GM23248 (cell line): ENCODE measurements around the gene TP53I13. TPM values are rescaled to one million over a fixed set of nuclear protein-coding genes. Genes with fewer than 3 reads are reported as not detected.

Experiments
- DNase-seq: peaks from one replicate; pipeline ENCODE4 v3.0.0-alpha.2; 2015
- H2AFZ ChIP-seq: fragments of 200-600 bp; sonication (generic); 2 replicates; pipeline ENCODE4 v1.6.1; 2016; ENCODE audit warnings: antibody characterized with exemption
- H3F3A ChIP-seq: fragments of 200-600 bp; sonication (generic); 2 replicates; pipeline ENCODE4 v1.6.1; 2016; ENCODE audit warnings: mild to moderate bottlenecking, antibody characterized with exemption, mixed run types; ENCODE audit not compliant: insufficient read depth
- H3K27ac ChIP-seq: fragments of 200-600 bp; sonication (generic); 2 replicates; pipeline ENCODE4 v1.5.1; 2016; ENCODE audit warnings: mild to moderate bottlenecking
- H3K27me3 ChIP-seq: fragments of 200-600 bp; sonication (generic); replicated peaks from 2 replicates; pipeline ENCODE4 v1.6.1; 2016; ENCODE audit warnings: mild to moderate bottlenecking; ENCODE audit not compliant: insufficient read depth
- H3K36me3 ChIP-seq: fragments of 200-600 bp; sonication (generic); 2 replicates; pipeline ENCODE4 v1.6.1; 2016; ENCODE audit warnings: low read depth, mild to moderate bottlenecking
- H3K4me1 ChIP-seq: fragments of 200-600 bp; sonication (generic); 2 replicates; pipeline ENCODE4 v1.6.1; 2016; ENCODE audit warnings: mild to moderate bottlenecking; ENCODE audit not compliant: insufficient read depth
- H3K4me2 ChIP-seq: fragments of 200-600 bp; sonication (generic); one replicate; pipeline ENCODE4 v1.6.1; 2016; ENCODE audit warnings: mild to moderate bottlenecking; ENCODE audit not compliant: unreplicated experiment
- H3K4me3 ChIP-seq: fragments of 200-600 bp; sonication (generic); 2 replicates; pipeline ENCODE4 v1.5.1; 2016; ENCODE audit warnings: mild to moderate bottlenecking
- H3K79me2 ChIP-seq: fragments of 200-600 bp; sonication (generic); 2 replicates; pipeline ENCODE4 v1.6.1; 2016; ENCODE audit warnings: mild to moderate bottlenecking; ENCODE audit not compliant: insufficient read depth
- H3K9ac ChIP-seq: fragments of 200-600 bp; sonication (generic); 2 replicates; pipeline ENCODE4 v1.6.1; 2016; ENCODE audit warnings: mild to moderate bottlenecking
- H3K9me2 ChIP-seq: fragments of 200-600 bp; sonication (generic); 2 replicates; pipeline ENCODE4 v1.6.1; 2016; ENCODE audit warnings: mixed run types, mild to moderate bottlenecking, moderate library complexity; ENCODE audit not compliant: insufficient read depth
- H3K9me3 ChIP-seq: fragments of 200-600 bp; sonication (generic); one replicate; pipeline ENCODE4 v1.6.1; 2017; ENCODE audit warnings: low read depth
- H4K20me1 ChIP-seq: fragments of 200-600 bp; sonication (generic); 2 replicates; pipeline ENCODE4 v1.6.0; 2016; ENCODE audit not compliant: insufficient read depth
- EZH2 ChIP-seq: fragments of 200-600 bp; sonication (generic); IDR thresholded peaks from 2 replicates; pipeline ENCODE4 v1.6.1; 2018; ENCODE audit warnings: antibody characterized with exemption, mild to moderate bottlenecking; ENCODE audit not compliant: insufficient read depth, poor library complexity, severe bottlenecking
- EZH2phosphoT487 ChIP-seq: fragments of 200-600 bp; sonication (generic); IDR thresholded peaks from 2 replicates; pipeline ENCODE4 v1.6.1; 2018; ENCODE audit warnings: antibody characterized with exemption, moderate library complexity, mild to moderate bottlenecking, low read depth; ENCODE audit not compliant: insufficient read depth
- WGBS, 2 experiments: methylation state at CpG; one replicate each; pipeline ENCODE4 v1.1.6; 2015 to 2017; ENCODE audit warnings: low lambda C conversion rate in 2 of 2, low coverage in 1 of 2; ENCODE audit errors: missing lambda C conversion rate in 2 of 2; 5-methylcytosine and 5-hydroxymethylcytosine counted together
- in situ Hi-C: fragments of 300-500 bp; cut with MboI; formaldehyde crosslinking; loops from 2 replicates; pipeline ENCODE4 v1.15.0; 2020
- polyA plus RNA-seq: library from polyadenylated mRNA; unstranded; fragments of >200 nt; fragmentation: Nextera tagmentation; extraction: Ambion mirVana; gene quantifications from 2 replicates; pipeline ENCODE4 v1.2.1, GENCODE V29; 2016
- total RNA-seq: library from RNA; depleted of rRNA; stranded (reverse); fragments of >200 nt; shearing (Covaris generic); gene quantifications from 2 replicates; pipeline ENCODE4 v1.2.3, GENCODE V29; 2014

TP53I13 gene
- total and polyA plus RNA-seq, 2 experiments from 2014 or later, result 37.3 to 67.2 TPM

DNA sequence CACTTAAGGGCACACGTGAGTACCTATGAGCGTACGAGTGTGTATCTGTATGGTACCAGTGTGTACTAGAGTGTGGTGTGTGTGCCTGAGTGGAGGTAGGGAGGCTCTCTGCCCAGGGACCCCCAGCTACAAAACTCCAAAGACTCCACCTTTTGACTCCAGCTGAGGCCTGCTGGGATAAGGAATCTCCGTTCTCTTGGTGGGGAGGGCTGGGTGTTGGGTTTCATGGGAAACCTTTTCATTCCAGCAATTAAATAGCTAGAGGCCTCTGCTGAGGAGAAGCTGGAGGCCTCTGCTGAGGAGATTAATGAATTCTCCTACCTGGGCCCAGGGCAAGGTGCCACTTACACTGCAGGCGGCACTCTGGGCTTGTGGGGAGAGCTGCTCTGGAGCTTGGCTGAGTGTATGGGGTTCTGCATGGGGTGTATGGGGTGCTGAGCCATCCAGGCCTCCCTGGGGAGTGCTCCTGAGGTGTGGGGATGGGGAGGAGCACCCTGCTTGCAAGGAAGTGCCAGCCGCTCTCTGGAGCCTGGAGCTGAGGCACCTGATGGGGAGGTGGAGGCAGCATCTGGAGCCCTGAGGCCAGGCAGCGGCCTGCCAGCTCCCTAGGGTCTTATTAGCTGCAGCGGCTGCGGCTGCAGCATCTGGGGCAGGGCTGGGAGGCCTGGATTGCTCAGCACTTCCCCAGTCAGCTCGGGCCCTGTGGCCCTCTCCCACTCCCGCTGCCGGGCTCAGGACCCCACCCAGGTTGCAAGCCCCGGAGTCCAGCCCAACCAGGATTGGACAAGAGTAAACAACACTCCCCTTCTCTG is 29.1 kb downstream of the TP53I13 start:
- H3K27ac ChIP-seq, result no peak overlapping the region
- no peaks in the 10 kb centered on the region for H3K27me3 ChIP-seq
- H3K79me2 ChIP-seq, result no peaks in the 10 kb centered on the region
- no peak overlapping the region for H3K9ac ChIP-seq
- 66 to 69% methylated on average over 13 of the region's 13 CpGs for WGBS, 2 experiments
- no peaks in the 10 kb centered on the region for H3K9me2 ChIP-seq
- DNase-seq, result no peak
- H3K4me2 ChIP-seq, result no peak overlapping the region
- in situ Hi-C loops, result no loop called here
- peaks cover 7% of the 10 kb centered on the region; the same call in 1 of the 2 replicates for H3F3A ChIP-seq
- H2AFZ ChIP-seq, result no peak overlapping the region
- H4K20me1 ChIP-seq, result no peaks in the 10 kb centered on the region
- H3K36me3 ChIP-seq, result no peaks in the 10 kb centered on the region
- TF ChIP-seq EZH2phosphoT487, result no peak
- no peak for TF ChIP-seq EZH2
- H3K4me1 ChIP-seq, result peaks cover 6% of the 10 kb centered on the region; the same call in 1 of the 2 replicates
- H3K4me3 ChIP-seq, result no peak overlapping the region
- H3K9me3 ChIP-seq, result no peaks in the 10 kb centered on the region

DNA sequence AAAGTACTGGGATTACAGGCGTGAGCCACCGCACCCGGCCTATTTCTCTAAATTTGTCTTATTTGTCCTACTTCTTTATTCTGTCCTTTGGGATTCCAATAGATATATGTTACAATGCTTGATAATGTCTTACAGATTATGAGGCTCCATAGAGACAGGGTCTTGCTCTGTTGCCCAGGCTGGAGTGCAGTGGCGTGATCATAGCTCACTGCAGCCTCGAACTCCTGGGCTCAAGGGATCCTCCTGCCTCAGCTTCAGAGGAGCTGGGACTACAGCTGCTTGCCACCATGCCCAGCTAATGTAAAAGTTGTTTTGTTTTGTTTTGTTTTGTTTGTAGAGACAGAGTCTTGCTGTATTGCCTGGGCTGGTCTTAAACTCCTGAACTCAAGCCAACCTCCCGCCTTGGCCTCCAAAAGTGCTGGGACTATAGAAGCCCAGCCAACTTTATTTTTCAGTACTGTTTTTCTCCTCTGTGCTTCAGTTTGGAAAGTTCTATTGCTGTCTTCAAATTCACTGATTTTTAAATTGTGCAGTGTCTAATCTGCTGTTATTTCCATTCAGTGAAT is 34.7 kb downstream of the TP53I13 start:
- 77 to 80% methylated on average over 6 of the region's 6 CpGs for WGBS, 2 experiments
- Histone ChIP-seq H3K4me3 (no peak overlapping the region), H3K79me2 (no peaks in the 10 kb centered on the region), H3K9me2 (no peaks in the 10 kb centered on the region), H3K4me1 (no peaks in the 10 kb centered on the region), H3K9ac (no peak overlapping the region), H3K27me3 (no peaks in the 10 kb centered on the region), H4K20me1 (no peaks in the 10 kb centered on the region), H3F3A (no peaks in the 10 kb centered on the region), H3K27ac (no peak overlapping the region), H3K36me3 (no peaks in the 10 kb centered on the region), H3K4me2 (no peak overlapping the region), H2AFZ (no peak overlapping the region), H3K9me3 (no peaks in the 10 kb centered on the region)
- in situ Hi-C loops, result no loop called here
- DNase-seq, result no peak
- TF ChIP-seq EZH2phosphoT487 (no peak), EZH2 (no peak)

DNA sequence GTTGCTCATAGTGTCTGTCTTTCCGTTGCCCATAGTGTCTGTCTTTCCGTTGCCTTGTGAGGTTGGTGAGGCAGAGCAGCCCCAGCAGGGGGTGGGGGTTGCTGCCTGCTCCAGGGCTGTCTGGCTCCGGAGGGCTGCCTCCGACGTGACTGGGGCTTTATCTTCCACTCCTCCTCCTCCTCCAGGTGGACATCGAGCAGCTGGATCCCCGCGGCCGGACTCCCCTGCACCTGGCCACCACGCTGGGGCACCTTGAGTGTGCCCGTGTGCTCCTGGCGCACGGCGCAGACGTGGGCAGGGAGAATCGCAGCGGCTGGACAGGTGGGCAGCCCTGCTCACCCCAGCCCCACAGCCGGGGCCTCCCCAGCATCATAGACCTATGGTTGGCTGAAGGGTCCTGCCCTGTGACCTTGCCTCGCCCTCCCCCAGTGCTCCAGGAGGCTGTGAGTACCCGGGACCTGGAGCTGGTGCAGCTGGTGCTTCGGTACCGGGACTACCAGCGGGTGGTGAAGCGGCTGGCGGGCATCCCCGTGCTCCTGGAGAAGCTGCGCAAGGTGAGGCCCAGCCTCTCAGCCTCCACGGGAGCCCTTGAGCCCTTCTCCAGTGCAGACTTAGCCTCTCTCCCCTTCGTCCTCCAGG is 39.2 kb downstream of the TP53I13 start:
- no peaks in the 10 kb centered on the region for H3K9me2 ChIP-seq
- no peaks in the 10 kb centered on the region for H3K79me2 ChIP-seq
- H3K27me3 ChIP-seq, result no peaks in the 10 kb centered on the region
- no peak overlapping the region for H3K9ac ChIP-seq
- H3K36me3 ChIP-seq, result no peaks in the 10 kb centered on the region
- no peak overlapping the region for H2AFZ ChIP-seq
- H3K27ac ChIP-seq, result no peak overlapping the region
- H3K4me2 ChIP-seq, result no peak overlapping the region
- no peaks in the 10 kb centered on the region for H3K9me3 ChIP-seq
- WGBS, 2 experiments, result 92% methylated on average over 29 of the region's 29 CpGs
- TF ChIP-seq EZH2 (no peak), EZH2phosphoT487 (no peak)
- no peaks in the 10 kb centered on the region for H3K4me1 ChIP-seq
- in situ Hi-C loops, result no loop called here
- no peaks in the 10 kb centered on the region for H4K20me1 ChIP-seq
- no peak overlapping the region for H3K4me3 ChIP-seq
- DNase-seq, result no peak
- H3F3A ChIP-seq, result no peaks in the 10 kb centered on the region

DNA sequence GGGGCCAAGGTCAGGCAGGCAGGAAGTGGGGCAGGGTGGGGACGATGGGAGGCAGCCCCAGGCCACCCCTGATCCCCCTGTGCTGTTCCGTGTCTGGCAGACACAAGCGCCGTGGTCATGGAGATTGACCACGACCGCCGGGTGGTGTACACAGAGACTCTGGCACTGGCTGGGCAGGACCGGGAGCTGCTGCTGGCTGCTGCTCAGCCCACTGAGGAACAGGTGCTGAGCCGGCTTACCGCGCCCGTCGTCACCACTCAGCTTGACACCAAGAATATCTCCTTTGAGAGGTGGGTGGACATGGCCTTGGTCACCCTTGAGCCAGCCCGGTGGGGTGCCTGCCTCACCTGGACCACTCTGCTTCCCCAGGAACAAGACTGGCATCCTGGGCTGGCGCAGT is 40.5 kb downstream of the TP53I13 start:
- no peak for DNase-seq
- no peak overlapping the region for H3K4me2 ChIP-seq
- H4K20me1 ChIP-seq, result no peaks in the 10 kb centered on the region
- no peak overlapping the region for H3K4me3 ChIP-seq
- no peak overlapping the region for H3K27ac ChIP-seq
- no peak for TF ChIP-seq EZH2
- no peak for TF ChIP-seq EZH2phosphoT487
- H3K4me1 ChIP-seq, result no peaks in the 10 kb centered on the region
- no peaks in the 10 kb centered on the region for H3F3A ChIP-seq
- in situ Hi-C loops, result no loop called here
- no peaks in the 10 kb centered on the region for H3K9me3 ChIP-seq
- H2AFZ ChIP-seq, result no peak overlapping the region
- no peaks in the 10 kb centered on the region for H3K79me2 ChIP-seq
- H3K27me3 ChIP-seq, result no peaks in the 10 kb centered on the region
- no peak overlapping the region for H3K9ac ChIP-seq
- no peaks in the 10 kb centered on the region for H3K36me3 ChIP-seq
- no peaks in the 10 kb centered on the region for H3K9me2 ChIP-seq
- 90 to 99% methylated on average over 8 to 15 of the region's 15 CpGs for WGBS, 2 experiments
